HCT116 (cell line): ENCODE results near the gene CRHR2. TPM values are rescaled to one million over a fixed set of nuclear protein-coding genes. Genes with fewer than 3 reads are reported as not detected.

Experiments used
- ATAC-seq: fragments of 200-7000 bp; cut with Tn5 transposase; 2 replicates; pipeline ENCODE4 v1.9.1; 2020; ENCODE audit warnings: mild to moderate bottlenecking, moderate library complexity
- BruUV-seq: library from RNA; stranded (reverse); fragments of 400-500 nt; replicated peaks from 2 replicates; lab custom pipeline; 2021; lab: Mats Ljungman, UMichigan
- CTCF ChIA-PET: fragments of 300-600 bp; sonication (Branson Sonifier 250); formaldehyde crosslinking; loops from one replicate; lab custom pipeline; 2021; ENCODE audit warnings: antibody characterized with exemption; lab: Charles Lee
- POLR2A ChIA-PET: fragments of 300-600, 350-600 bp; sonication (Branson Sonifier 250); formaldehyde crosslinking; loops from one replicate; lab custom pipeline; 2021; ENCODE audit warnings: antibody characterized with exemption; lab: Charles Lee
- RAD21 ChIA-PET, 2 experiments: fragments of 300-600 bp; sonication (Branson Sonifier 250); formaldehyde crosslinking; loops; one replicate each; lab custom pipeline; 2023; ENCODE audit warnings: low total read pairs in 2 of 2; ENCODE audit not compliant: uncharacterized antibody in 2 of 2, unreplicated experiment in 2 of 2, low non-redundant PET in 1 of 2; lab: Charles Lee
- DNase-seq: peaks from one replicate; pipeline ENCODE4 v3.0.0-alpha.2; 2010; ENCODE audit warnings: low read depth, low spot score
- H2AFZ ChIP-seq: fragments of 200-600 bp; shearing (Covaris generic), sonication (generic); 2 replicates; pipeline ENCODE4 v1.6.1; 2017; ENCODE audit warnings: low read depth, mixed run types, mixed read lengths, antibody characterized with exemption, low read length; ENCODE audit not compliant: poor library complexity, severe bottlenecking
- H3K27ac ChIP-seq: 2 replicates; pipeline ENCODE4 v1.5.1; 2012; ENCODE audit warnings: low read depth, low read length
- H3K27me3 ChIP-seq: fragments of 200-600 bp; sonication (generic); 2 replicates; pipeline ENCODE4 v1.6.1; 2016; ENCODE audit warnings: mixed run types, low read length, mixed read lengths; ENCODE audit not compliant: insufficient read depth
- H3K36me3 ChIP-seq, 2 experiments: fragments of 200-500 bp in 1 of 2; fragments of 200-600 bp in 1 of 2; sonication (Bioruptor generic) in 1 of 2; sonication (generic) in 1 of 2; 2 replicates each; pipeline versions ENCODE4 v1.5.1 to v1.6.1; 2014 to 2016; ENCODE audit warnings: low read length in 2 of 2, inconsistent platforms in 1 of 2, mixed read lengths in 1 of 2, mixed run types in 1 of 2; ENCODE audit not compliant: insufficient read depth in 2 of 2, control insufficient read depth in 1 of 2
- H3K4me1 ChIP-seq, 2 experiments: fragments of 200-600 bp in 1 of 2; sonication (generic) in 1 of 2; 2 replicates each; pipeline versions ENCODE4 v1.5.1 to v1.6.1; 2012 to 2017; ENCODE audit warnings: low read length in 2 of 2, inconsistent platforms in 1 of 2, mild to moderate bottlenecking in 1 of 2, mixed read lengths in 1 of 2, mixed run types in 1 of 2, moderate library complexity in 1 of 2; ENCODE audit not compliant: insufficient read depth in 2 of 2, control insufficient read depth in 1 of 2
- H3K4me2 ChIP-seq: fragments of 200-600 bp; sonication (generic); 2 replicates; pipeline ENCODE4 v1.6.1; 2017; ENCODE audit warnings: mixed run types, low read length, mixed read lengths
- H3K4me3 ChIP-seq, 2 experiments: fragments of 200-600 bp in 1 of 2; sonication (generic) in 1 of 2; replicated peaks in 1 of 2; 2 replicates each; pipeline ENCODE4 v1.5.1; 2011 to 2016; ENCODE audit warnings: low read length in 2 of 2, control low read depth in 1 of 2, low read depth in 1 of 2, mild to moderate bottlenecking in 1 of 2, mixed read lengths in 1 of 2, mixed run types in 1 of 2
- H3K79me2 ChIP-seq: fragments of 200-600 bp; sonication (generic); 2 replicates; pipeline ENCODE4 v1.6.1; 2017; ENCODE audit warnings: mild to moderate bottlenecking, mixed run types, low read length, moderate library complexity, mixed read lengths; ENCODE audit not compliant: insufficient read depth
- H3K9ac ChIP-seq: fragments of 200-600 bp; sonication (generic); 2 replicates; pipeline ENCODE4 v1.6.1; 2016; ENCODE audit warnings: low read length, mixed read lengths
- H3K9me2 ChIP-seq: fragments of 200-600 bp; sonication (generic), shearing (Covaris generic); 2 replicates; pipeline ENCODE4 v1.6.1; 2017; ENCODE audit warnings: mixed run types, mild to moderate bottlenecking, moderate library complexity; ENCODE audit not compliant: insufficient read depth
- H3K9me3 ChIP-seq, 2 experiments: fragments of 200-500 bp in 1 of 2; fragments of 200-600 bp in 1 of 2; sonication (Bioruptor generic) in 1 of 2; sonication (generic) in 1 of 2; 2 replicates each; pipeline ENCODE4 v1.6.1; 2014 to 2017; ENCODE audit warnings: low read length in 2 of 2, mixed read lengths in 2 of 2, inconsistent platforms in 1 of 2, low read depth in 1 of 2, mild to moderate bottlenecking in 1 of 2, mixed run types in 1 of 2, moderate library complexity in 1 of 2; ENCODE audit not compliant: control insufficient read depth in 1 of 2, insufficient read depth in 1 of 2
- H4K20me1 ChIP-seq: fragments of 200-600 bp; sonication (generic), shearing (Covaris generic); 2 replicates; pipeline ENCODE4 v1.6.1; 2017; ENCODE audit warnings: mixed run types, mild to moderate bottlenecking, moderate library complexity; ENCODE audit not compliant: insufficient read depth
- ATF3 ChIP-seq: IDR thresholded peaks from 2 replicates; pipeline ENCODE4 v1.6.1; 2012
- EGR1 ChIP-seq: IDR thresholded peaks from 2 replicates; pipeline ENCODE4 v1.6.1; 2012; ENCODE audit warnings: low read depth
- ELF1 ChIP-seq: IDR thresholded peaks from 2 replicates; pipeline ENCODE4 v1.6.1; 2012; ENCODE audit warnings: low read depth, borderline replicate concordance
- JUND ChIP-seq: IDR thresholded peaks from 2 replicates; pipeline ENCODE4 v1.6.1; 2012
- MAX ChIP-seq: IDR thresholded peaks from 2 replicates; pipeline ENCODE4 v1.6.1; 2012
- POLR2A ChIP-seq: IDR thresholded peaks from 2 replicates; pipeline ENCODE4 v1.7.0; 2011; ENCODE audit warnings: borderline replicate concordance; ENCODE audit not compliant: insufficient read depth, insufficient read length; ENCODE audit errors: extremely low read depth
- POLR2AphosphoS5 ChIP-seq: IDR thresholded peaks from 2 replicates; pipeline ENCODE4 v1.6.1; 2011; ENCODE audit warnings: mild to moderate bottlenecking, low read depth, low read length, moderate library complexity
- RAD21 ChIP-seq: IDR thresholded peaks from 2 replicates; pipeline ENCODE4 v1.6.1; 2012; ENCODE audit warnings: low read depth, mild to moderate bottlenecking
- TCF7L2 ChIP-seq: IDR thresholded peaks from 2 replicates; pipeline ENCODE4 v1.7.0; 2011; ENCODE audit warnings: borderline replicate concordance, inconsistent platforms; ENCODE audit not compliant: insufficient read depth, insufficient read length; ENCODE audit errors: extremely low read depth
- ZBTB33 ChIP-seq: IDR thresholded peaks from 2 replicates; pipeline ENCODE4 v1.6.1; 2011; ENCODE audit warnings: mild to moderate bottlenecking, low read length, moderate library complexity; ENCODE audit not compliant: insufficient replicate concordance; ENCODE audit errors: extremely low read depth
- ZFX ChIP-seq: fragments of 450-650 bp; IDR thresholded peaks from 2 replicates; pipeline ENCODE4 v1.6.1; 2017
- ZNF274 ChIP-seq: fragments of 200-500 bp; sonication (Bioruptor generic); IDR thresholded peaks from 2 replicates; pipeline ENCODE4 v1.6.1; 2014; ENCODE audit warnings: mild to moderate bottlenecking, low read depth, low read length, inconsistent platforms
- intact Hi-C: fragments of 100-400 bp; cut with micrococcal nuclease; formaldehyde crosslinking; loops from 2 replicates; pipeline ENCODE4 v1.10.0; 2022
- total RNA-seq: library from RNA; stranded (reverse); gene quantifications from one replicate; pipeline ENCODE4 v1.2.1, GENCODE V29; 2021; ENCODE audit not compliant: unreplicated experiment

CRHR2 gene
- total RNA-seq, 1 experiment from 2014 or later = not detected

- H3K4me3 ChIP-seq = no peak overlapping the region
- H3K4me1 ChIP-seq = no peaks in the 10 kb centered on the region
- no peaks in the 10 kb centered on the region for H3K27me3 ChIP-seq
- no peak for TF ChIP-seq ZFX
- TF ChIP-seq ATF3 = no peak
- TF ChIP-seq POLR2AphosphoS5 = no peak
- no peak for TF ChIP-seq POLR2A
- no peak for TF ChIP-seq ELF1
- no peak for TF ChIP-seq JUND
- no peak for TF ChIP-seq RAD21
- TF ChIP-seq ZNF274 = no peak
- TF ChIP-seq EGR1 = no peak
- TF ChIP-seq MAX = no peak
- TF ChIP-seq ZBTB33 = no peak
- no peak for TF ChIP-seq TCF7L2
- H2AFZ ChIP-seq = no peak overlapping the region
- POLR2A ChIA-PET = no interaction called here
- ATAC-seq = no peak
- H3K36me3 ChIP-seq = peaks cover 57 to 76% of the 10 kb centered on the region in 2 experiments
- H3K79me2 ChIP-seq = peaks cover 68% of the 10 kb centered on the region
- no peak overlapping the region for H3K27ac ChIP-seq
- peaks cover 7% of the 10 kb centered on the region for H4K20me1 ChIP-seq
- H3K9ac ChIP-seq = no peak overlapping the region
- H3K9me3 ChIP-seq = no peaks in the 10 kb centered on the region
- no peaks in the 10 kb centered on the region for H3K9me2 ChIP-seq
- no peak overlapping the region for H3K4me2 ChIP-seq
- CTCF ChIA-PET = no interaction called here
- RAD21 ChIA-PET = no interaction called here
- no peak for DNase-seq
- BruUV-seq = no TSS peak
- intact Hi-C loops = no loop called here
Observed at GRCh38 chr7:30618961-30619360, 63.3 kb downstream of the CRHR2 start.
